Measurements from ENCODE around the gene CDKN1C.

CDKN1C gene

DNA sequence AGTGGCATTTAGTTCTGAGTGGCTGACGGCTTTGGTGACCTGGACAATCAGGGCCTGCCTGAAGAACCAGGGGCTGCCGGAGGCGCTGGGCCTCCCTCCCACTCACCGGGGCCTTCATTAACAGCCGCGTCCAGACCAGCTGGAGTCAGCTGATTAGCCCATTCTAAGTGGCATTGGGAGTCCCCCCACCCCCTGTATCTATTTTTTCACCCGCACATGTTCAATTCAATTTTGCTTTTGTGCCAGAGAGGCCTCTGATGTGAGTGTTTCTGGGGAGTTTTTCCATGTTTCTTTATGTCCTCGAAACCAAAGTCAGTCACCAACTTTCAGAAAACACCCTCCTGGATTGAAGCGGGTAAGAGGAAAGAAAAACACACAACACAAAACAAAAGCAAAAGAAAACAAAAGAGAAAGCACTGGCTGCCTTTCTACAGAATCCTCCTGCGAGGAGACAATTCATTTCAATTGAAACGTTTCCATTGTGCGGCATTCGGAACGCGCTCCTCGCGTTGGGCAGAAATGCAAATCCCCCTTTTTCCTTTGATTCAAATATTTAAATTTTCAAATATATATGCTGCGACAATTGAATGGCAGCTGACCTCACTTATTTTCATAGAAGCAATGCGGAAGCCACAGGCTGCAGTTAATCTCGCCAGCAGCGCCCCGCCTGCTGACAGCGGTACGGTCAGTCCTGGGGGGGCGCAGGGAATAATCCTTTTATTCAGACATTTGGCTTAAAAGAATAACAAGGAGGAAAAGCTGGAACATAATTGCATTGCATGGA lies 17.7 kb downstream of the CDKN1C start:
- DNase-seq: no peak

DNA sequence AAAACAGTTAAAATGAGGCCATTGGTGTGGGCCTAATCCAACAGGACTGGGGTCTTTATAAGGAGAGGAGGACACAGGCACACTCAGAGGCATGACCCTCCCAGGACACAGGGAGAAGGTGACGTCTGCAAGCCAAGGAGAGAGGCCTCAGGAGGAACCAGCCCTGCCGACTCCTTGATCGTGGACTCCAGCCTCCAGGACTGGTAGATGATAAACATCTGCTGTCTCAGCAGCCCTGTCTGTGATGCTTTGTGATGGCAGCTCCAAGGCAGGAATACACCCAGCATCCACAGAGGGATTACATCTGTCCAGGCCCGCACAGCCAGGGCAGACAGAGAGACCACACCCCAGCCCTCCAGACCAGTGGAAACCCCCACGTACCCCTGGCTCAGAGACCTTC lies 18.4 kb downstream of the CDKN1C start:
- DNase-seq: no peak

DNA sequence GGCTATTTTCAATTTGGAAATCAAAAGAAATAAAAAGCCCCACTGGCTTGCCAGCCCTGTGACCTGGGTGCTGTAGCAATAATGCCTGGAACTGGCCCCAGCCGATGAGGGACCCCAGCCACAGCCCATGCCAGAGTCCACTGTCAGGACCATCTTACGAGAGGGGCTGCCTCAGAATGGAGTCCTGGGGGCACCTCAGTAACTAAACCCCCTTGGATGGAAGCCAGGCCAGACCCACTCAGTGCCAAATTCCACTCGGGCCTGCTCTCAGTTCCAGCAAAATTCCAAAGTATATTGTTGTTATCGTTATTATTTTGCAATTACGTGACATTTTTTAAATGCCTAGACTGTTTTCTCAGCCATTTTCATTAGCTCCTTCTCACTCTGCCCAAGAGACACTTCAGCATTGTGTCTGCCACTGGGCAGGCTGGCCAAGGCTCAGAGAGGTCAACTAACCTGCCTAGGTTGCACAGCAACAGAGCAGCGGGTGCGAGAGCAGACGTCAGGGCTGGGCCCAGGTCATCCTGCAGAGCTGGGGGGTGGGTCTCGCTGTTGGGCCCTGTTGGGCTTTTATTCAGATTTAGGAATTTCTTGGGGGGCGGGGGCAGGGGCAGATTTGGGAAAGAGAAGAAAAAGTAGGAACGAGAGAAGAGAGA lies 19.5 kb downstream of the CDKN1C start:
- no peak for DNase-seq

DNA sequence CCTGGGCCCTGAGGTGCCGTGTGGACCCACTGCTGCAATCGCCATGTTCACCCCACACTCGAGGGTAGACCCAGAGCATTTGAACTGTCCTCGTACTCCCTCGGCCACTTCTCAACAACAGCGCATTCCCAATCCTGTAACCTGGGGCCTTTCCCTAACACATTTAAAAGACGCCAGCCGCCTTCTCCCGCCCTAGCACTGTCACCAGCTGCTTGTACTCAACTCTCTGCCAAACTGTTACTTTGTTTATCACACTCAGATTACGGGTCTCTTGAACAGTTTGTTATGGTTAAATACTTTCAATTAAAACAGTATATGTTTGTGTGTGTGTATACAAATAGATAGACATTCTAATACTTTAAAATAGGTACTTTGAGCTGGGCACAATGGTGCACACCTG lies 20.7 kb downstream of the CDKN1C start:
- DNase-seq: no peak

DNA sequence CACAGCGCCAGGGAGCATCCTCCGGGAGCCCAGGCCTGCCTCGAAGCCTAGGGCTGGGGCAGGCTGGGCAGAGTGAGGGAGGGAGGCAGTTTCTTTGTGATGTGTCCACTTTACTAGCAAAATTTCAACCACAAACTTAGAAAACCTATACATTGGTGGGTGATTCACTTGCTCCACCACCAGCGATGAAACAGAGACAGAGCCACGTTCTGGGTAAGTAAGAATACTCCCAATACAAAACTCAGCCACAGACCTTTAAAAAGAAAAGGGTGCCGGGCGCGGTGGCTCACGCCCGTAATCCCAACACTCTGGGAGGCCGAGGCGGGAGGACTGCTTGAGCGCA lies 22.3 kb downstream of the CDKN1C start:
- DNase-seq: no peak

DNA sequence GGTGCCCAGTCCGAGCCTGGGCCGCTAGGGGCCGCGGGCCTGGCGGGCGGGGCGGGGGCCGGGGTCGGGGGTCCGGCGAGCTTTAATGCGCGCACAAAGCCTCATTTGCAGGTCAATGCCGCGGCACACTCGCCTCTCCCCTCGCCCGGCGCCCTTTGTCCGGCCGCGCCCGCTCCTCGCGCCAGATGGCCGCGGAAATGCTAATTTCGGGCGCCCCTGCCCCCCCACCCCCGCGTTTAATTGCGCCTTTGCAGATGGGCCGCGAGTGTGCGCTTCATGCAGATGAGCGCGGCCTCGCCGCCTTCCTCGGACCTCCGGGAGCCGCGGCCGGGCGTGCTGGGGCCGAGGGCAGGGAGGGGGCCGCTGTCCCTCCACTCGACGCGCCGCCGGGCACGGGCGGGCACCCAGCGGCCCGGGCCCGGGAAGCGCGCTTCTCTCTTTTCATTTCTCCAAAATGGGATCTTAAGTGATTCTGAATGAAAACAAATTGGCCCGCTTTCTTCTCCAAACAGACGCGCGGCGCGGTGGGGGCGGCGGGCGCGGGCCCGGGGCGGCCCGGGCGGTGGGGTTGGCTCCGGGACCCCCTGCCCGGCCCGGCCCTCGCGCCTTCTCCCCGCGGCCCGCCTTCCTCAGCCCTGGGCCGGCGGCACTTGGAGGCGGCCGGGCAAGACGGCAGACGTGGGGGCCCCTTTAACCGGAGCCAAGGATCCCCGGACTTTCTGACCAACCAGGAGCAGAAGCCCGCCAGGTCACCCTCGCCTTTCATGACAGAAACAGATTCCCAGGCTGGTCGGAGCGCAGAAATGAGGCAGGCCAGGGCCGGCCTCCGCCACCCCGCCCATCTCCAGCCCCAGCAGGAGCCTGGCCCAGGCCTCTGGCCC lies 22.9 kb downstream of the CDKN1C start:
- no peak for DNase-seq

DNA sequence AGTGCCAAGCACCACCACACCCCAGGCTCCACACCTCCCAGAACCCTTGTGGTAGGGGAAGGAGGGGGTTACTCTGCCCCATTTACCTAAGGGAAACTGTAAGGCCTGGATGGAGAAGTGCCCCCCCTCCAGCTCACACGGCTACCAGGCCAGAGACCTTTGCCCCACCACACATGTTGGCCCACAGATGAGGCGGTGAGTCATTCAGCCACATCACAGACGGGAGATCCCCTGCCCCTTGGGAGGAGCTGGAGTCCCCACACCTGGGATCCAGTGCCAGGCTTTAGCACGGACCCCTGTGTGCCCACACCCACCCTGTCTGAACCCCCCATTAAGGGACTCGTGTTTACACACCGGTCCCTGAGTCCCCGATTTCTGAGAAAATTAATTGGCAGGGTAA lies 24.9 kb downstream of the CDKN1C start:
- no peak for DNase-seq

DNA sequence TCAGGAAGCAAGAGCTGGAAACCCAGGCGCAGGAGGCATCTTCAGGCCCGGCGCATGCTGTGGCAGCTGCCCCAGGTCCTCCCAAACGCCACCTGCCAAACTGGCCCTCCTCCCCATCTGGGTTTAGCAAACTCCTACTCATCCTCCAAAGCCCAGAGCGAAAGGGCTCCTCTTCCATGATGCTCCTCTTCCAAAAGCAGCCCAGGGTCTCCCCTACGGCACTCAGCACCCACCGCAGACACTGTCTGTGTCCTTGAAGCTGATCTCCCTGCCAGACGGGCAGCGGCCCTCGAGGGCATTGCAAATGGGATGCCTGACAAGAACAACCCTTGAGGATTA lies 25.9 kb downstream of the CDKN1C start:
- DNase-seq: no peak

DNA sequence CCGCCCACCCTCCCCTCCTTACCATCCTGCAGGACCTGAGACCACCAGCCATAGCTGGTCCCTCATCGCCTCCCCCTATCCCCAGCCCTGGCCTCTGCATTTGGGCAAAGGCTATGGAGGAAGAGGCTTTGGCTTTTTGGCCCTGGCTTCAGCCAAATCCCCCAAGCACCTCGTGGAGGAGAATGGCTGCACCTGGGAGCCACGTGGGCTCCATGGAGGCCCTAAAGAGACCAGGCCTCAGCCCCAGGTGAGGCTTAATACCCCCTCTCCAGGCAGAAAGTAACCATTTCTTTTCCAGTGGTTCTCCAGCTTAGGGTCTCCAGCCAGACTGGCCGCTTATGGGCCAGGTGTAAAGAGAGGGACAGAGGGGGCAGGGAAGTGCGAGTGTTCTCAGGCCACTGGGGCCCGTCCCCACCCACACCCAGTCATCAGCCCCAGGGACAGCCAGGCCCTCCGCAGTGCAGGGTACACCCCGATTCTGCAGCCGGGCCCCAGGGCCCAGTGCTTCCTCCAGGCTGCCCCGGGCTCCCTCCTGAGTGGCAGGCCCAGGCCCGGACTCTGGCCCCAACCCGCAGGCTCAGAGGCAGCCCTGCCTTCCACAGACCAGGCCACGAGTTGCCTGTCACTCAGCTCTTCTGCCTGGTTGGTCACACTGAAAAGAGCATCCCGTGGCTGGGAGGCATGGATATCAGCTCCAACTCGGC lies 26.4 kb downstream of the CDKN1C start:
- no peak for DNase-seq

DNA sequence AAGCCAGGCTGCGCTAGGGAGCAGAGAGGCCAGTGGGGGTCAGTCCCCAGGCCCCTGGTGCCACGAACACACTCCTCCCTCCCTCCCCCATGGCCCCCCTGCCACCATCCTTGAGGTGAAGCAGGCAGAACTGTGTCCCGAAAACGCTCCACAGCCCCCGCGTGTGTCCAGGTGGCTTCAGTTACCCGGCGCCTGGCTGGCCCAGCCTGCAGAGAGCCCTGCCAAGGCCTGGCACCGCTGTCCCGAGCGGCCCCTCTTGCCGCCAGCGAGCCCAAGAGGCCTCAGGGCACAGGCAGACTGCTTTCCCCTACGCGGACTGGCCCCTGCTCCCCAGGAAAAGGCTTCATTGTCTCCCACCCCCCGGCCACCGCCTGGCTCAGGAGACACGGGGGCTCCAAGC lies 27.7 kb downstream of the CDKN1C start:
- DNase-seq: no peak

DNA sequence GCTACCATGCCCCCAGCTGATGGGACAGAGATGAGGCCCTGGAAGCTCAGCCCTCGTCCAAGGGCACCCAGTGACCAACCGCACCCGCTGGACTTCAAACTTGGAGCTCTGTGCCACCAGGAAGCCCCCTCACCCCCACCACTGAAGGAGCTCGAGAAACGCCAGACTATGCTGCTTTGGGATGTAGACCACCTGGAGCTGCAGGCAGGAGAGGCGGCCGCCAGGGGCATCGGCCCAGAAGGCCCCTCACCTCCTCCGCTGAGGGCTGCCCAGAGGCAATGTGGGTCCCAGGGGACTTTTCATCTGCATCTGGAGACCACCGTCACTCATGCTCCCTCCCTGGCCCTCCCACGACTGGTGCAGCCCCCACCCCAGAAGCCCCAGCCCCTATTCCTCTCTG lies 28.3 kb downstream of the CDKN1C start:
- DNase-seq: no peak

DNA sequence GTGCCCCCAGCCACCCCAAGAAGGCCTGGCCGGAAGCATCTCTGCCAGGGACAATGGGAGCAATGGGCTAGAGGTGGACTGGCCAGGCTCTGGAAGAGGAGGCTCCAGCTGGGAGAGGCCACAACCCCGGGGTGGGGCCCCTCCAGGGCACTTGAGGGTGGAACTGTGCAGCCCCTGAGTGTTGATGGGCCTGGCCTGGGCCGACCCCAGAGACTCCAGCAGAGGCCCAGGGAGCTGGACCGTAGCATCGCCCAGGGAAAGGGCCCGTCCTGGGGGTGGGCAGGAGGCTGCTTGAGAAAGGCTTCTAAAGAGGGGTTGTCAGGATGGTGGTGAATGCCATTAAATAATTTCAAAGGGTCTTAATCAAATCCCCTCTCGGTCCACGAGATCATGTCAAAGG lies 30.4 kb downstream of the CDKN1C start:
- no peak for DNase-seq

DNA sequence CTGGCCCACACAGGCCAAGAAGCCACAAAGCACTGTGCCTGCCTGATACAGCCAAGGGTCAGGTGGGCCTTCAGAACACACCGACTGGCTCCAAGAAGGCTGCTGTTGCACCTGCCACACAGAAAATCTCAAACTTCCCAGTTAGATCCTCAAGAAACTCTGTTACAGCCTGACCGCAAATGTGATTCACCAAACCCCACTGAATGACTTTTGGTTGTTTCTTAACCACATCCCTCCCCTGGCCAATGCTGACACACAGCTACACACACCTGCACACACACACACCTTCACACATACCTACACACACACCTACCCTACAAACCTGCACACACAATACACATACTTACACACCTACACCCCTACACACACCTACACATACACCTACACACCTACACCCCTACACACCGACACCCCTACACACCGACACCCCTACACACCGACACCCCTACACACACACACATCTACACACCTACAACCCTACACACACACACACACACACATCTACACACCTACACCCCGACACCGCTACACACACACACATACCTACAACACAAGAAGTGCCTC lies 31.5 kb downstream of the CDKN1C start:
- no peak for DNase-seq

DNA sequence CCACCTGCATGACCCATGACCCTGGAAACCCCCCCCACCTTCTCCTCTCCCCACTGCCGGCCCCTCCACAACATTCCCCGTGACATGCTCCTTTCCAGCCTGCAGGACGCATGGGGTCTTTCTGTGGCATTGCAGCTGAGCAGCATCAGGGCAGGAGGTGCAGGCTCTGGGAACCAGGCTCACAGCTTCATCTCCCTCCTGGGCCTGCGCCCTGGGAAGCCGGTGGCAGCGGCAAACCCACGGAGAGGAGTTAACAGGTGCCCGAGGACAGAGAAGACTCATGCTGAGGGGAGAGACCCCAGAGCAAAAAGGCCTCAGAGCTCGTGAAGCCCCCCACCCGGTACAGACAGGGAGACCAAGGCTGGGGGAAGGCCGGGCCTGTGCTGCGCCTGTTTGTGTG lies 32.2 kb downstream of the CDKN1C start:
- DNase-seq: no peak

DNA sequence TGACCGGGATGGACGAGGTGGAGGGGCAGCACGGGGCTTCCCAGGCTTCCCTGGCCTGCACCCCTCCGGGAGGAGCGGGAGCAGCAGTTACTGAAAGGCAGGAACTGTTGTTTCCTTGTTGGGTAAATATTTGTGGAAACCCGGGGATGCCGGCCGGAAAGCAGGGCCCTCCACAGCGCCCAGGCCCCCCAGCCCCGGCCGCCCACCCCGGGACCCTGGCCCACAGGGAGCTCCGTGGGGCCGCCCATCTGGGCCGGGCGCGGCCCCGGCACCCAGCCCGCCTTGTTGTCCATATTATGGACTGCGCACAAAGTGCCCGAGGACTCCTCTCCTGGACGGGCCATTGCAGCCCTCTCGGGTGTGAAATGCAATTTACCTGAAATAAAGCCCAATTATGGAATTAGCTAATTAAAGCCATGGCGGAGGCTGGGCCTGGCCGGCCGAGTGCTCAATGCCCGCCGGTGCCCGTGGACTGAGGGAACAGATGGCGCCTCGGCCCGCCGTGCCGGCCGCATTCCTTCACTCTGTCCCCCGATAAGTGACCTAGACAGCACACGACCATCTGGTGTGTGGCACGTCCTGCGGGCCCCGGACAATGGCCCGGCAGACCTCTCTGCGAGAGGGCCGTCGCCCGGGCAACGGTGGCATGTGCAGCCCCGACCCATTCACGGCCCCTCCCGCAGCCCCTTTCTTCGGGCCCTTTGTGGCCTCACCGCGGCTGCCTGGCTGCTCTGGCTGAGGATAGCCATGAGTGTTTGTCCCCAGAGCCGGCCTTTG lies 35.4 kb downstream of the CDKN1C start:
- no peak for DNase-seq

DNA sequence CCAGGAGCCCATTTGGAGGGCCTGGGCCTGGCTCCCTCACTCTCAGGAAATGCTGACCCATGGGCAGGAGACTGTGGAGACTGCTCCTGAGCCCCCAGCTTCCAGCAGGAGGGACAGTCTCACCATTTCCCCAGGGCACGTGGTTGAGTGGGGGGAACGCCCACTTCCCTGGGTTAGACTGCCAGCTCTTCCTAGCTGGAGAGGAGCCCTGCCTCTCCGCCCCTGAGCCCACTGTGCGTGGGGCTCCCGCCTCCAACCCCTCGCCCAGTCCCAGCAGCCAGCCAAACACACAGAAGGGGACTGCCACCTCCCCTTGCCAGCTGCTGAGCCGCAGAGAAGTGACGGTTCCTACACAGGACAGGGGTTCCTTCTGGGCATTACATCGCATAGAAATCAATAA lies 37.1 kb downstream of the CDKN1C start:
- DNase-seq: no peak

DNA sequence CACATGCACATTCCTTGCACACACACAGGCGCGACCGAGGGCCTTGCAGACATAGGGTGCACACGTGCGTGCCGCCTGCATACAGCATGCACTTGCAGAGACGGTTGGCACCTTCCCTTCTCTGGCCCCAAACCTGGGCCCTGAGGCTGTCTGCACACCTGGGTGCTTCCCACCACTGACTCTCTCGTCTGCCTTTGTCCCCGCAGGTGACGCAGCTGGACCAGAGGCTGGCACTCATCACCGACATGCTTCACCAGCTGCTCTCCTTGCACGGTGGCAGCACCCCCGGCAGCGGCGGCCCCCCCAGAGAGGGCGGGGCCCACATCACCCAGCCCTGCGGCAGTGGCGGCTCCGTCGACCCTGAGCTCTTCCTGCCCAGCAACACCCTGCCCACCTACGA lies 38.0 kb downstream of the CDKN1C start:
- no peak for DNase-seq

DNA sequence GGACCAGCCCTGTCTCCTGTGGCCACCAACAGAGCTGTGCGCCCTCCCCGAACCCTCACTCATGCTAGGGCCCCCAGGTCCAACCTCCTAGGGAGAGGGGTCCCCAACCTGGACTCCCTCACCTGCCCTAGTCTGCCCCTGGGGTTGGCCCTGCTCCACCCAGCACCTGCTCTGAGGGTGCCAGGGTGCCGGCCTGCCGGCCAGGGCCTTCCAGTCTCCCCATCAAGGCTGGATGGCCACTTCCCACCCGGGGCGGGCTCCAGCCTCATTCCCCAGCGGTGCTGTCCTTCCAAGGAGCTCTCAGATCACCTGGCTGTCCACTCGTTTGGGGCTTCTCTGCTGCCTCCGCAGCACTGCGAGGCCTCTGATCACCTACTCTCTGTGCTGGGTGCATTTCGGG lies 39.1 kb downstream of the CDKN1C start:
- DNase-seq: no peak

DNA sequence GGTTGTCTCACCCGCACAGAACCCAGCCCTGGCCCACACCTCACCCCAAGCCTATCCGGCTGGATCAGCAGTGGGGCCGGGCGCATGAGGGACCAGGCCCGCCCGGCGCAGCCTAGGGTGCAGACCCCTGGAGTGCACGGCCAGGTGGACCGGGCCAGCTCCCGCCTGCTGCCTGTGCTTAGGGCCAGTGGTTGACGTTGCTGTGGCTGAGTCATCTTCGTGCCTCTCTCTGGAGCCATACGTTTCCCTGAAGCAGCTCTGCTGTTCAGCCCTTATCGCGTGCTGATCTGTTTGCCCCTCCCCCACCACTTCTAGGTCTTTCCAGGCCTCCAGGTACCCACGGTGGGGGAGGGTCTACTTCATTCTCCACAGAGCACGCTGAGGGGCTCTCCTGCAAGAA lies 39.5 kb downstream of the CDKN1C start:
- DNase-seq: no peak

DNA sequence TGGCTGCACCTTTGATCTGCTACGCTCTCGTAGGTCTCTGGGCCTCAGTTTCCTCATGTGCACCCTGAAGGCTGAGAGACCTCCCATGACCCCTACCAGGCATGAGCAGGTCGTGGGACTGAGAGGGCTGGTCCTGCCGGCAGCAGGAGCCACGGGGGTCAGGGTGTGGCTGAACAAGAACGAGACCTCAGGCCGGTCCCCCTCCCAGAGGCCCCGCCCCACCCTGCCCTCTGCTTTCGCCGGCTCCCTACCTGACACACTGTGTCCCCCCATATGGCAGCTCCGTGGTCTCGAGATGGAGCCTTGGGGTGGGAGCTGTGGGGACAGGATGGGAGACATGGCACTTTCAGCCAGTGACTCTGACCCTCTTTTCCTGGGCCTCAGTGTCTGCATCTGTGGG lies 40.6 kb downstream of the CDKN1C start:
- DNase-seq: no peak

DNA sequence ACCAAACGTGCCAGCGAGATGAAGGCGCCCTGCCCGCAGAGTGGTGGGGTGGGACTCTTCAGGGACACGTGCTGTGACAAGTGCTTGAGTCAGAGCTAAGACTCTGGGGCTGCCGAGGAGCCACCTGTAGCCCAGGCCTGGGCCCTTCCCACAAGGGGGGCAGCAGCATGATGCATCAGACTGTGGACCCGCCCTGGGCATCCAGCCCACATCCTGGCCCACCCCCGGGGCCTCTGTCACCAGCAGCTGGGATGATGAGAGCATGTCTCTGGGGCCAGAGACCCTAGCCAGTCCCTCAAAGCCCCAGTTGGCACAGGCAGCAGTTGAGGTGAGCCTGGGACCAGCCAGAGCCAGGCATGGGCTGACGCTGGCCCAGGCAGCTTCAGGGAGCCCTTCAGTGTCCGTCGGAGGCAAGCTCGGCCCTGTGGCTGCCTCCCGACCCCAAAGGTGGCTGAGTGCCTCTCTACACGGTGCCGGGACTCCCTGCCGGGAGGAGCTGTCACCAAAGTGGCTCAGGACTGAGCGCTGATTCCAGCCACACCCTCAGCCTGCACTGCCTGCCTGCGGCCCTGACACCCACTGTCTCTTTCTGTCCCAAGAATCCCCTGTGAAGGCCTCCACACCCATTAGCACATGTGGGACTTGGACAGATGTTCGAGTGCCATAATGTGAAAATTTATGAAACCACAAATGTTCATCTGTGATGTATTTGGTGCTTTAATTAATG lies 41.3 kb downstream of the CDKN1C start:
- no peak for DNase-seq

DNA sequence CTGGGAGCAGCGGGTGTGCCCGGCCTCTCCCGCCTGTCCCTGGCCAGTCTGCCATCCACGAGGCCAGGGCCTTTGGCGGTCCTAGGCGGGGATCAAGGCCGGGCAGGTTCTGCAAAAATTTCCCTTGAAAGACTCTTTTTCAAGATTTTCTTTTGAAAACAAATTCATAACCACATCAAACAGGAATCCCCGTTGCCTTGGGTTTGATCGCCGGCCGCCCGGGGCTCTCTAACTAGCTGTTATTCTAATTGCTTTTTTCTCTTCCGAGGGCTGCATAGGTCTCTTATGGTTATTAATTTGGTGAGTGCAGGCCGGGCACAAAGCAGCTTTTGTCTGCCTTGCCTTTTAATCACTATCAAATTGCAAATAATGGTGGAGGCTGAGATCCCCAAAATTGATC lies 42.0 kb downstream of the CDKN1C start:
- no peak for DNase-seq
